ENCODE measurements around the gene KCNT1.

The KCNT1 gene

DNA sequence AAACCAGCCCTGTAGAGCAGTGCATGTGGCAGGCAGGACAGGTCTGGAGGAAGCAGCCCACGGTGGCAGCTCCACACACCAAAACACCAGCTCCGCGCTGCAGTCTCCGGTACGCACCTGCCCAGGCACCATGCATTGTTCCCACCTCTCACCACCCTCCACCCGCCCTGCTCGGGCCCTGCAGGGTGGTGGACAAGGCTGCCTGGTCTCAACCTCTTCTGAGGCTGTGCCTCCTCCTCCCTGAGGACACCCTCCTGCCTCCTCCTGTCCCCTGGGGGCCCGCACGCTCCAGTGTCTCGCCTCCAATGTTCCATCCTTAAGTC, 96.2 kb downstream of the KCNT1 start:
- no peaks in the 10 kb centered on the region for H3K9me3 ChIP-seq (ENCODE audit: low read length)
- H3K4me3 ChIP-seq (ENCODE audit: low read depth in 1 of 2, low read length in 2 of 2) = no peak overlapping the region
- no peaks in the 10 kb centered on the region for H3K4me1 ChIP-seq (ENCODE audit: insufficient read depth, low read length)
- no peaks in the 10 kb centered on the region for H3K27me3 ChIP-seq (ENCODE audit: control insufficient read depth in 1 of 2, insufficient read depth in 2 of 2, low read length in 2 of 2)
- H3K9ac ChIP-seq (ENCODE audit: low read length) = no peak overlapping the region
- H3K36me3 ChIP-seq (ENCODE audit: insufficient read depth, low read length) = no peaks in the 10 kb centered on the region
- no peak overlapping the region for H3K27ac ChIP-seq (ENCODE audit: low read depth, low read length)

GRCh38 chr9:135799261-135799660, 97.3 kb downstream of the KCNT1 start:
- no peak overlapping the region for H3K9ac ChIP-seq (ENCODE audit: low read length)
- no peak overlapping the region for H3K4me3 ChIP-seq (ENCODE audit: low read depth in 1 of 2, low read length in 2 of 2)
- no peaks in the 10 kb centered on the region for H3K9me3 ChIP-seq (ENCODE audit: low read length)
- no peaks in the 10 kb centered on the region for H3K27me3 ChIP-seq (ENCODE audit: control insufficient read depth in 1 of 2, insufficient read depth in 2 of 2, low read length in 2 of 2)
- H3K27ac ChIP-seq (ENCODE audit: low read depth, low read length) = no peak overlapping the region
- H3K4me1 ChIP-seq (ENCODE audit: insufficient read depth, low read length) = no peaks in the 10 kb centered on the region
- no peaks in the 10 kb centered on the region for H3K36me3 ChIP-seq (ENCODE audit: insufficient read depth, low read length)

- H3K36me3 ChIP-seq (ENCODE audit: insufficient read depth, low read length) = no peaks in the 10 kb centered on the region
- H3K4me3 ChIP-seq (ENCODE audit: low read depth in 1 of 2, low read length in 2 of 2) = no peak overlapping the region
- H3K9ac ChIP-seq (ENCODE audit: low read length) = no peak overlapping the region
- H3K4me1 ChIP-seq (ENCODE audit: insufficient read depth, low read length) = no peaks in the 10 kb centered on the region
- no peak overlapping the region for H3K27ac ChIP-seq (ENCODE audit: low read depth, low read length)
- H3K9me3 ChIP-seq (ENCODE audit: low read length) = no peaks in the 10 kb centered on the region
- H3K27me3 ChIP-seq (ENCODE audit: control insufficient read depth in 1 of 2, insufficient read depth in 2 of 2, low read length in 2 of 2) = no peaks in the 10 kb centered on the region
Measured at GRCh38 chr9:135801070-135801469, 99.1 kb downstream of the KCNT1 start.

GRCh38 chr9:135802876-135803419, 101.0 kb downstream of the KCNT1 start:
- H3K4me3 ChIP-seq (ENCODE audit: low read depth in 1 of 2, low read length in 2 of 2) = no peak overlapping the region
- no peak overlapping the region for H3K27ac ChIP-seq (ENCODE audit: low read depth, low read length)
- H3K27me3 ChIP-seq (ENCODE audit: control insufficient read depth in 1 of 2, insufficient read depth in 2 of 2, low read length in 2 of 2) = no peaks in the 10 kb centered on the region
- H3K36me3 ChIP-seq (ENCODE audit: insufficient read depth, low read length) = no peaks in the 10 kb centered on the region
- H3K4me1 ChIP-seq (ENCODE audit: insufficient read depth, low read length) = no peaks in the 10 kb centered on the region
- no peaks in the 10 kb centered on the region for H3K9me3 ChIP-seq (ENCODE audit: low read length)
- no peak overlapping the region for H3K9ac ChIP-seq (ENCODE audit: low read length)

GRCh38 chr9:135803441-135803840, 101.5 kb downstream of the KCNT1 start:
- Histone ChIP-seq H3K36me3 (ENCODE audit: insufficient read depth, low read length) (no peaks in the 10 kb centered on the region), H3K4me3 (ENCODE audit: low read depth in 1 of 2, low read length in 2 of 2) (no peak overlapping the region), H3K27me3 (ENCODE audit: control insufficient read depth in 1 of 2, insufficient read depth in 2 of 2, low read length in 2 of 2) (no peaks in the 10 kb centered on the region), H3K9ac (ENCODE audit: low read length) (no peak overlapping the region), H3K9me3 (ENCODE audit: low read length) (no peaks in the 10 kb centered on the region), H3K4me1 (ENCODE audit: insufficient read depth, low read length) (no peaks in the 10 kb centered on the region), H3K27ac (ENCODE audit: low read depth, low read length) (no peak overlapping the region)

- Histone ChIP-seq H3K36me3 (ENCODE audit: insufficient read depth, low read length) (peaks cover 2% of the 10 kb centered on the region), H3K27me3 (ENCODE audit: control insufficient read depth in 1 of 2, insufficient read depth in 2 of 2, low read length in 2 of 2) (no peaks in the 10 kb centered on the region), H3K9ac (ENCODE audit: low read length) (no peak overlapping the region), H3K4me1 (ENCODE audit: insufficient read depth, low read length) (no peaks in the 10 kb centered on the region), H3K9me3 (ENCODE audit: low read length) (no peaks in the 10 kb centered on the region), H3K27ac (ENCODE audit: low read depth, low read length) (no peak overlapping the region), H3K4me3 (ENCODE audit: low read depth in 1 of 2, low read length in 2 of 2) (no peak overlapping the region)
Measured at GRCh38 chr9:135804581-135805421, 102.8 kb downstream of the KCNT1 start.

- no peak overlapping the region for H3K27ac ChIP-seq (ENCODE audit: low read depth, low read length)
- no peaks in the 10 kb centered on the region for H3K4me1 ChIP-seq (ENCODE audit: insufficient read depth, low read length)
Measured at GRCh38 chr9:135805422-135806022, 103.5 kb downstream of the KCNT1 start.

DNA sequence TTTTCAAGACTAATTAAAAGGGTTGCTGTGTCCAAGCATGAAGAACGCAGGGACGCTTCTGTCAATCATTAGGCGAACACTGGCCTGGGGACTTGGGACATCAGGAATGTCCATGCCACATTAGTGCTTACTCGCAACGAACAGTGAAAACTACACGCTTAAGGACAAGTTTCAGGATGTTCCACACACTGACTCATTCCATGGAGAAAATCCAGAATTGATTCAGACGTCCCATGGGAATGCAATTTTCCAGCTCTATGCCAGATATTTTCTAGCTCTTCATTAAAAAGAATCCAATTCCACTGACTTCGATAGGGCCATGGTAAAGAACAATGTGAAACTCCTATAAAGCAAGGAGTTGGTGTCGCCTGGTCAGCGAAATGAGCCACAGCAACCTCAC, 107.2 kb downstream of the KCNT1 start:
- H3K4me3 ChIP-seq (ENCODE audit: low read depth in 1 of 2, low read length in 2 of 2) = no peak overlapping the region

More at GRCh38 chr9:135805422-135806022, 103.5 kb downstream of the KCNT1 start:
- no peak overlapping the region for H3K4me3 ChIP-seq (ENCODE audit: low read depth in 1 of 2, low read length in 2 of 2)
- H3K9ac ChIP-seq (ENCODE audit: low read length) = no peak overlapping the region
- no peaks in the 10 kb centered on the region for H3K9me3 ChIP-seq (ENCODE audit: low read length)
- peaks cover 9% of the 10 kb centered on the region for H3K36me3 ChIP-seq (ENCODE audit: insufficient read depth, low read length)
- H3K27me3 ChIP-seq (ENCODE audit: control insufficient read depth in 1 of 2, insufficient read depth in 2 of 2, low read length in 2 of 2) = no peaks in the 10 kb centered on the region

GRCh38 chr9:135810806-135811575, 109.0 kb downstream of the KCNT1 start:
- Histone ChIP-seq H3K27me3 (ENCODE audit: control insufficient read depth in 1 of 2, insufficient read depth in 2 of 2, low read length in 2 of 2) (no peaks in the 10 kb centered on the region), H3K4me3 (ENCODE audit: low read depth in 1 of 2, low read length in 2 of 2) (no peak overlapping the region), H3K4me1 (ENCODE audit: insufficient read depth, low read length) (no peaks in the 10 kb centered on the region), H3K36me3 (ENCODE audit: insufficient read depth, low read length) (peaks cover 47% of the 10 kb centered on the region), H3K9ac (ENCODE audit: low read length) (no peak overlapping the region), H3K9me3 (ENCODE audit: low read length) (no peaks in the 10 kb centered on the region), H3K27ac (ENCODE audit: low read depth, low read length) (no peak overlapping the region)

More for the DNA sequence above, 107.2 kb downstream of the KCNT1 start:
- Histone ChIP-seq H3K4me1 (ENCODE audit: insufficient read depth, low read length) (no peaks in the 10 kb centered on the region), H3K36me3 (ENCODE audit: insufficient read depth, low read length) (peaks cover 31% of the 10 kb centered on the region), H3K9me3 (ENCODE audit: low read length) (no peaks in the 10 kb centered on the region), H3K27ac (ENCODE audit: low read depth, low read length) (no peak overlapping the region), H3K27me3 (ENCODE audit: control insufficient read depth in 1 of 2, insufficient read depth in 2 of 2, low read length in 2 of 2) (no peaks in the 10 kb centered on the region), H3K9ac (ENCODE audit: low read length) (no peak overlapping the region)

DNA sequence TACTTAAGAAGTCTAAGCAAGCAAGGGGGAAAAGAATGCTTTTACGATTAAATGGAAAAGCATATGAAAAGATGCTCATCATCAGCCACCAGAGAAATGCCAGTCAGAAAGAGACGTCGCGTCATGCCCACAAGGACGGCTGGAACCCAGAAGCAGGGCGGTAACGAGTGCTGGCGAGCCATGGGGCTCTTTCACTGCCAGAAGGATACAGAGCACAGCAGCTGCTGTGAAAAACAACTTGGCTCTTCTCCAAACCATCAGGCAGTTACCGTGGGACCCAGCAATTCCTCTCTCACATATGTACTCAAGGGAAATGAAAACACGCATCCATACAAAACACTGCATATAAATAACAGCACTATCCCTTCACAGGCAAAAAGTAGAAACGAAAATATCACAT, 109.8 kb downstream of the KCNT1 start:
- no peaks in the 10 kb centered on the region for H3K4me1 ChIP-seq (ENCODE audit: insufficient read depth, low read length)
- H3K9ac ChIP-seq (ENCODE audit: low read length) = no peak overlapping the region
- H3K27me3 ChIP-seq (ENCODE audit: control insufficient read depth in 1 of 2, insufficient read depth in 2 of 2, low read length in 2 of 2) = no peaks in the 10 kb centered on the region
- no peak overlapping the region for H3K27ac ChIP-seq (ENCODE audit: low read depth, low read length)
- no peaks in the 10 kb centered on the region for H3K9me3 ChIP-seq (ENCODE audit: low read length)
- no peak overlapping the region for H3K4me3 ChIP-seq (ENCODE audit: low read depth in 1 of 2, low read length in 2 of 2)
- H3K36me3 ChIP-seq (ENCODE audit: insufficient read depth, low read length) = peaks cover 54% of the 10 kb centered on the region

GRCh38 chr9:135812961-135813360, 111.0 kb downstream of the KCNT1 start:
- Histone ChIP-seq H3K4me1 (ENCODE audit: insufficient read depth, low read length) (no peaks in the 10 kb centered on the region), H3K27ac (ENCODE audit: low read depth, low read length) (no peak overlapping the region), H3K9me3 (ENCODE audit: low read length) (no peaks in the 10 kb centered on the region), H3K27me3 (ENCODE audit: control insufficient read depth in 1 of 2, insufficient read depth in 2 of 2, low read length in 2 of 2) (no peaks in the 10 kb centered on the region), H3K4me3 (ENCODE audit: low read depth in 1 of 2, low read length in 2 of 2) (no peak overlapping the region), H3K9ac (ENCODE audit: low read length) (no peak overlapping the region), H3K36me3 (ENCODE audit: insufficient read depth, low read length) (peaks cover 66% of the 10 kb centered on the region)

All from muscle layer of colon (tissue), 2 donors.